Measurements from ENCODE around the gene PSD4. TPM values are rescaled to one million over a fixed set of nuclear protein-coding genes. Genes with fewer than 3 reads are reported as not detected.
A peak's percentile ranks its signal among the peaks of the same experiment; 100 is the strongest.

PSD4 gene
- total RNA-seq, 2 experiments from 2014 or later, result 394 to 404 TPM

- Mint-ChIP-seq H3K4me3 (no peak overlapping the region), H3K27me3 (ENCODE audit: low read depth) (peaks cover 23% of the 10 kb centered on the region), H3K36me3 (ENCODE audit: low read depth) (no peaks in the 10 kb centered on the region), H3K9me3 (ENCODE audit: insufficient read depth) (peaks cover 3% of the 10 kb centered on the region), H3K27ac (no peak overlapping the region), H3K4me1 (ENCODE audit: low read depth) (peaks cover 9% of the 10 kb centered on the region)
- DNase-seq (no peak), ATAC-seq (no peak)
- CTCF ChIA-PET, result interaction anchor here (0.9 to 3.7 kb wide), 6 partner anchors 9 to 68 kb away, joined by 3 to 31 read pairs (median 4); no protein-coding TSS in a partner anchor
- POLR2A ChIA-PET, result no interaction called here
Measured at GRCh38 chr2:113148606-113149552, 24.9 kb upstream of the PSD4 start.

GRCh38 chr2:113149553-113150257 is 24.1 kb upstream of the PSD4 start:
- H3K9me3 Mint-ChIP-seq (ENCODE audit: insufficient read depth), result no peaks in the 10 kb centered on the region
- POLR2A ChIA-PET, result no interaction called here
- no peak for DNase-seq
- no peaks in the 10 kb centered on the region for H3K36me3 Mint-ChIP-seq (ENCODE audit: low read depth)
- ATAC-seq, result no peak
- peaks cover 26% of the 10 kb centered on the region for H3K27me3 Mint-ChIP-seq (ENCODE audit: low read depth)
- H3K27ac Mint-ChIP-seq, result no peak overlapping the region
- CTCF ChIA-PET, result interaction anchor here (0.9 to 3.7 kb wide), 5 partner anchors 9 to 69 kb away, joined by 3 to 31 read pairs (median 4); no protein-coding TSS in a partner anchor
- H3K4me1 Mint-ChIP-seq (ENCODE audit: low read depth), result peaks cover 9% of the 10 kb centered on the region
- no peak overlapping the region for H3K4me3 Mint-ChIP-seq

GRCh38 chr2:113150258-113150601 is 23.5 kb upstream of the PSD4 start:
- Mint-ChIP-seq H3K4me1 (ENCODE audit: low read depth) (peaks cover 9% of the 10 kb centered on the region), H3K27ac (no peak overlapping the region), H3K9me3 (ENCODE audit: insufficient read depth) (no peaks in the 10 kb centered on the region), H3K4me3 (no peak overlapping the region), H3K36me3 (ENCODE audit: low read depth) (no peaks in the 10 kb centered on the region), H3K27me3 (ENCODE audit: low read depth) (peaks cover 23% of the 10 kb centered on the region)
- ChIA-PET POLR2A (no interaction called here), CTCF (interaction anchor here (1.5 to 3.7 kb wide), 2 partner anchors 12 to 24 kb away, joined by 4 to 31 read pairs; no protein-coding TSS in a partner anchor)
- ATAC-seq, result no peak
- DNase-seq, result no peak

GRCh38 chr2:113155331-113155730 is 18.4 kb upstream of the PSD4 start:
- ATAC-seq (no peak), DNase-seq (no peak)
- Mint-ChIP-seq H3K9me3 (ENCODE audit: insufficient read depth) (no peaks in the 10 kb centered on the region), H3K4me1 (ENCODE audit: low read depth) (peaks cover 29% of the 10 kb centered on the region), H3K4me3 (no peak overlapping the region), H3K27ac (no peak overlapping the region), H3K27me3 (ENCODE audit: low read depth) (peaks cover 10% of the 10 kb centered on the region), H3K36me3 (ENCODE audit: low read depth) (peaks cover 8% of the 10 kb centered on the region)
- POLR2A ChIA-PET, result interaction anchor here (5.1 kb wide), 1 partner anchor 19 kb away, joined by 81 read pairs; the partner anchor contains the start of gene PSD4
- CTCF ChIA-PET, result interaction anchor here (1.0 to 4.7 kb wide), 6 partner anchors 16 to 66 kb away, joined by 3 to 79 read pairs (median 6); partner anchors contain the start of gene PSD4

- peak overlapping the region; percentile 56 for H3K27ac Mint-ChIP-seq
- DNase-seq (no peak), ATAC-seq (no peak)
- peaks cover 10% of the 10 kb centered on the region for H3K27me3 Mint-ChIP-seq (ENCODE audit: low read depth)
- no peaks in the 10 kb centered on the region for H3K9me3 Mint-ChIP-seq (ENCODE audit: insufficient read depth)
- CTCF ChIA-PET, result interaction anchor here (0.8 to 4.7 kb wide), 10 partner anchors 10 to 76 kb away, joined by 3 to 79 read pairs (median 5); partner anchors contain the start of gene PSD4
- POLR2A ChIA-PET, result interaction anchor here (0.9 to 5.1 kb wide), 3 partner anchors 17 to 46 kb away, joined by 3 to 81 read pairs (median 11); partner anchors contain the start of gene PSD4
- peaks cover 33% of the 10 kb centered on the region for H3K4me1 Mint-ChIP-seq (ENCODE audit: low read depth)
- peaks cover 10% of the 10 kb centered on the region for H3K36me3 Mint-ChIP-seq (ENCODE audit: low read depth)
- peak overlapping the region; percentile 60 for H3K4me3 Mint-ChIP-seq
Measured at GRCh38 chr2:113156278-113157117, 17.3 kb upstream of the PSD4 start.

GRCh38 chr2:113157118-113157896 is 16.5 kb upstream of the PSD4 start:
- ChIA-PET POLR2A (interaction anchor here (0.9 to 5.1 kb wide), 5 partner anchors 11 to 45 kb away, joined by 3 to 81 read pairs (median 4); partner anchors contain the start of gene PSD4), CTCF (interaction anchor here (0.8 to 4.7 kb wide), 10 partner anchors 9 to 77 kb away, joined by 4 to 79 read pairs (median 6); partner anchors contain the start of gene PSD4)
- peak; percentile 90 for ATAC-seq
- peaks cover 7% of the 10 kb centered on the region for H3K27me3 Mint-ChIP-seq (ENCODE audit: low read depth)
- H3K27ac Mint-ChIP-seq, result peak overlapping the region; percentile 82
- peaks cover 33% of the 10 kb centered on the region for H3K4me1 Mint-ChIP-seq (ENCODE audit: low read depth)
- peaks cover 11% of the 10 kb centered on the region for H3K36me3 Mint-ChIP-seq (ENCODE audit: low read depth)
- H3K9me3 Mint-ChIP-seq (ENCODE audit: insufficient read depth), result no peaks in the 10 kb centered on the region
- DNase-seq, result peak; percentile 61
- peak overlapping the region; percentile 86 for H3K4me3 Mint-ChIP-seq

- DNase-seq, result no peak
- no peak for ATAC-seq
- POLR2A ChIA-PET, result interaction anchor here (1.0 to 5.1 kb wide), 5 partner anchors 10 to 41 kb away, joined by 3 to 81 read pairs (median 4); partner anchors contain the start of gene PSD4
Measured at GRCh38 chr2:113157897-113158753, 15.6 kb upstream of the PSD4 start.

GRCh38 chr2:113158884-113159553 is 14.8 kb upstream of the PSD4 start:
- no peak for ATAC-seq
- Mint-ChIP-seq H3K9me3 (ENCODE audit: insufficient read depth) (no peaks in the 10 kb centered on the region), H3K4me1 (ENCODE audit: low read depth) (peaks cover 41% of the 10 kb centered on the region), H3K27me3 (ENCODE audit: low read depth) (peaks cover 7% of the 10 kb centered on the region), H3K4me3 (peak overlapping the region; percentile 86), H3K36me3 (ENCODE audit: low read depth) (peaks cover 11% of the 10 kb centered on the region), H3K27ac (no peak overlapping the region)
- POLR2A ChIA-PET, result interaction anchor here (1.0 to 5.1 kb wide), 5 partner anchors 9 to 40 kb away, joined by 3 to 81 read pairs (median 4); partner anchors contain the start of gene PSD4
- DNase-seq, result no peak
- CTCF ChIA-PET, result interaction anchor here (0.9 to 4.7 kb wide), 7 partner anchors 9 to 79 kb away, joined by 3 to 79 read pairs (median 8); partner anchors contain the start of gene PSD4

More at GRCh38 chr2:113157897-113158753, 15.6 kb upstream of the PSD4 start:
- Mint-ChIP-seq H3K27me3 (ENCODE audit: low read depth) (peaks cover 7% of the 10 kb centered on the region), H3K27ac (peak overlapping the region; percentile 82), H3K4me1 (ENCODE audit: low read depth) (peaks cover 41% of the 10 kb centered on the region), H3K9me3 (ENCODE audit: insufficient read depth) (no peaks in the 10 kb centered on the region), H3K4me3 (peak overlapping the region; percentile 86), H3K36me3 (ENCODE audit: low read depth) (peaks cover 11% of the 10 kb centered on the region)
- CTCF ChIA-PET, result interaction anchor here (0.7 to 4.7 kb wide), 9 partner anchors 9 to 78 kb away, joined by 3 to 79 read pairs (median 4); partner anchors contain the start of gene PSD4

GRCh38 chr2:113160248-113160647 is 13.5 kb upstream of the PSD4 start:
- ChIA-PET CTCF (interaction anchor here (1.7 kb wide), 1 partner anchor 23 kb away, joined by 9 read pairs; no protein-coding TSS in a partner anchor), POLR2A (interaction anchor here (1.6 kb wide), 1 partner anchor 14 kb away, joined by 10 read pairs; the partner anchor contains the start of gene PSD4)
- Mint-ChIP-seq H3K9me3 (ENCODE audit: insufficient read depth) (no peaks in the 10 kb centered on the region), H3K27me3 (ENCODE audit: low read depth) (no peaks in the 10 kb centered on the region), H3K27ac (no peak overlapping the region), H3K4me1 (ENCODE audit: low read depth) (peaks cover 51% of the 10 kb centered on the region), H3K36me3 (ENCODE audit: low read depth) (peaks cover 11% of the 10 kb centered on the region), H3K4me3 (no peak overlapping the region)
- ATAC-seq, result no peak
- no peak for DNase-seq
